ENCODE results near the gene WDR1.

Gene WDR1

DNA sequence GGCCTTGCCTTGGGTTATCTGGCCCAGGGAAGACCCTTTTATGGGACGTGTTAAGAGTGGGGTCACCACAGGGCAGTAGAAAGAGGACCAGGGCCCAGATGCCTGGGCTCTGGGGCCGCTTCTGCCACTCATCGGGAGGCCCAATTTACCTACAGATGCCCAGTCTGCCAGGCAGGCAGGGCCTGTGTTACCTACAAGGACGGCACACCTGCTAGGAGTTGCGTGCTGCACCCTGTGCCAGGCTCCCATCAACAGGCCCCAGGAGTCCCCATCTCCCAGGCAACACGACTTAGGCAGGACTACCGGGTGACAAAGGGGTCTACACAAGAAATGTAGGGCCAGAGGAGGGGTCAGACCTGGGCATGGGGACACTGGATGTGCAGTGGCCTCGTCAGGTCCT, 34.6 kb downstream of the WDR1 start:
- TF ChIP-seq, protein P1, sequence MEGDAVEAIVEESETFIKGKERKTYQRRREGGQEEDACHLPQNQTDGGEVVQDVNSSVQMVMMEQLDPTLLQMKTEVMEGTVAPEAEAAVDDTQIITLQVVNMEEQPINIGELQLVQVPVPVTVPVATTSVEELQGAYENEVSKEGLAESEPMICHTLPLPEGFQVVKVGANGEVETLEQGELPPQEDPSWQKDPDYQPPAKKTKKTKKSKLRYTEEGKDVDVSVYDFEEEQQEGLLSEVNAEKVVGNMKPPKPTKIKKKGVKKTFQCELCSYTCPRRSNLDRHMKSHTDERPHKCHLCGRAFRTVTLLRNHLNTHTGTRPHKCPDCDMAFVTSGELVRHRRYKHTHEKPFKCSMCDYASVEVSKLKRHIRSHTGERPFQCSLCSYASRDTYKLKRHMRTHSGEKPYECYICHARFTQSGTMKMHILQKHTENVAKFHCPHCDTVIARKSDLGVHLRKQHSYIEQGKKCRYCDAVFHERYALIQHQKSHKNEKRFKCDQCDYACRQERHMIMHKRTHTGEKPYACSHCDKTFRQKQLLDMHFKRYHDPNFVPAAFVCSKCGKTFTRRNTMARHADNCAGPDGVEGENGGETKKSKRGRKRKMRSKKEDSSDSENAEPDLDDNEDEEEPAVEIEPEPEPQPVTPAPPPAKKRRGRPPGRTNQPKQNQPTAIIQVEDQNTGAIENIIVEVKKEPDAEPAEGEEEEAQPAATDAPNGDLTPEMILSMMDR (IDR thresholded peaks at IDR 0.05; ENCODE audit: low read depth, low read length): no peak
- H3K4me3 ChIP-seq (ENCODE audit: low read depth, low read length): no peak overlapping the region

GRCh38 chr4:10081218-10081606, 35.4 kb downstream of the WDR1 start:
- H3K4me3 ChIP-seq (ENCODE audit: low read depth, low read length): no peak overlapping the region
- TF ChIP-seq, protein P1 (IDR thresholded peaks at IDR 0.05; ENCODE audit: low read depth, low read length): no peak

GRCh38 chr4:10080589-10081217, 35.9 kb downstream of the WDR1 start:
- TF ChIP-seq, protein P1 (IDR thresholded peaks at IDR 0.05; ENCODE audit: low read depth, low read length): no peak
- H3K4me3 ChIP-seq (ENCODE audit: low read depth, low read length): no peak overlapping the region

DNA sequence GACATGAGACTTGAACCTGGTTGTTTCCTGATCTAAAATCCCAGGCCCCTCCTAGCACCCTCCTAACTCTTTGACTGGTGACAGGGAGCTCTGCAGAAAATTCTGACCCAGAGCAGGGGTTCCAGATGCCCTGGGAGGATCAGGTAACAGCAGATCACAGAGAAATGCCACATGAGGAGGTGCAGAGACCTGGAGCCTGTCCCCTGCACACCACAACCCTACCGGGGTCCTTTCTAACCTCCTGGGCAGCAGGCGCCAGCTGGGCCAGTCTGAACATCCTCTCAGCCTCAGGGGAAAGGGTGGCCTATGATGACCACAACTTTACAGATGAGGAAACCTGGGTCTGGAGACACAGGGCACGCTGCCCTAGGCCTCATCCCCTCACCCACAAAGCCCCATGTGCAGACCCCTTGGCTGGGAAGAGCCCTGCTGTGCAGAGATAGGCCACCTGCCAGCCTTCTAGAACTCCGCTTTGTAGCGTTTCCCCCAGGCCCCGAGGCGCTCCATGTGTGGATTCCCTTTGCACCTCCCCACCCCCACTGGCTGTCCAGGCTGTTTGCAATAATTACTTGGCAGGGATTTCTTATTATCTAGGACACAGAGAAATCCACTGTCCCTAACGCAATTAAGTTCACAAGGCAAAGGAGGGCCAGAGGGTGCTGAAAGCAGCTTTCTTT, 36.5 kb downstream of the WDR1 start:
- TF ChIP-seq, protein P1 (IDR thresholded peaks at IDR 0.05; ENCODE audit: low read depth, low read length): no peak
- H3K4me3 ChIP-seq (ENCODE audit: low read depth, low read length): no peak overlapping the region

DNA sequence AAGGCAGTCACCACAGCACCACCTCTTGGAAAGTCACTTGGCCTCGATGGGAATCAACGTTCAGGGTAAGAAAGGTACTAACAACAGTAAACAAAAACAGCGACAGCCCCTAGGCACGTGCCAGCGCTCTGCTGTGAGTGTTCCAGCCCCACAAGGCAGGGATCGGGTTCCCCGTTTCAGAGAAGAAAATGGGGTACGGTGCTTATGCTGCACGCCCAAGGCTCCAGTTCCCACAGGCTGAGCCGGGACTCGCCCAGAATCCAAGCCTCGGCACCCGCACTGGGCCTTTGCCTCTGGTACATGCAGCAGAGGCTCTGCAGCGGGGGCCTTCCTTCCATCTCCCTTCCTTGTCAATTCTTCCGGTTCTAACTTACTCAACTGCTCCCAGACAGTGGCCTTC, 37.3 kb downstream of the WDR1 start:
- TF ChIP-seq, protein P1 (IDR thresholded peaks at IDR 0.05; ENCODE audit: low read depth, low read length): no peak
- H3K4me3 ChIP-seq (ENCODE audit: low read depth, low read length): no peak overlapping the region

GRCh38 chr4:10078481-10079233, 37.9 kb downstream of the WDR1 start:
- H3K4me3 ChIP-seq (ENCODE audit: low read depth, low read length): no peak overlapping the region
- TF ChIP-seq, protein P1 (IDR thresholded peaks at IDR 0.05; ENCODE audit: low read depth, low read length): no peak

Data from WI38 (cell line).